AG09319 (cell line): ENCODE measurements around the gene DNAJC5G.
"Not testable (repeated sequence)": the region's sequence is repeated elsewhere in the genome, so short reads cannot be mapped to it uniquely, and the experiment has no call there.

Experiments
- DNase-seq: peaks from one replicate; pipeline ENCODE4 v3.0.0-alpha.2; 2010; ENCODE audit warnings: low read depth; ENCODE audit errors: extremely low read depth
- TF ChIP-seq, protein P1 (sequence below): IDR thresholded peaks from 2 replicates; pipeline ENCODE4 v1.5.1; 2011; ENCODE audit warnings: low read depth, mild to moderate bottlenecking, inconsistent platforms, low read length, moderate library complexity

DNAJC5G gene

DNA sequence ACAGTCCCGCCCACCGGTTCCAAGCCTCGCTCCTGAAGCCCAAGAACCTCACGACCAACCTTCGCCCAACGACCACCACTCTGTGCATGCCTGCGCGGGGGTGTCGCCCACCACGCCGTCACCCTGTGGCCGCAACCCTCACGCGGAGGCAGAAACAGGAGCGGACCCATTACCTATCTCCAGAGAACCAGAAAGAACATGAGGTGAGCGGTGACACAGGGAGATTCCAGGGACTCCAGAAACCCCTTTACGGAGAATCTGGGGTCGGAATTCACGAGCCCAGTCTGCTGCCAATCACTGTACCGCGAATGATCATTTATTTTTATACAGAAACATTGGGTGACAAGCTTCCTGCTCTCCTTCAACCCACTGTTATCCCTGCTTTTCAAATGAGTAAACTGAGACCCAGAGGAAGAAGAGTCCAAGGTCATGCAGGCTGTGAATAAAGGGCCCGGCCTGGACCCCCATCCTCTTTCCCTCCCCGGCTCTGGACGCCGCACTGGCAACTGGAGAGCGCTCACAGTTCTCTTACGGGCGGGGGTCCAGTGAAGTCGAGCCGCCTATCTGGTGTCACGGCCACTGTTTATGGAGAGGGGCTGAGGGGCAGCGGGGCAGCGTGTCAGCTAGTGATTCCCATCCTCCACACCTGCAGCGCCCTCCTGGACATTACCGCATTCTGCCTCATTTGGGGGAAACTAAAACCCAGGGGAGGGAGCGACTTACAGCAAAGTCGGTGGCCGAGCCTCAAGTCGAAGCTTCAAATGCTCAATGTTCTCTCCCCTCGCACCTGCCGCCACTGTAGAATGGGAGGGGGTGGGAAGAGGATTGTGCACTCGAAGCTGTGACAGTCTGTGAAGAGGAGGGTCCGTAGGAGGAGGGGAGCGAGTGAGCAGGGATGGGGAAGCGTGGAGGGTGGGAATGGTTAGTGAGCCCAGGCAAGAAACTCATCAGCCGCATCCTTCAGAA lies 11.7 kb upstream of the DNAJC5G start:
- TF ChIP-seq, protein P1, sequence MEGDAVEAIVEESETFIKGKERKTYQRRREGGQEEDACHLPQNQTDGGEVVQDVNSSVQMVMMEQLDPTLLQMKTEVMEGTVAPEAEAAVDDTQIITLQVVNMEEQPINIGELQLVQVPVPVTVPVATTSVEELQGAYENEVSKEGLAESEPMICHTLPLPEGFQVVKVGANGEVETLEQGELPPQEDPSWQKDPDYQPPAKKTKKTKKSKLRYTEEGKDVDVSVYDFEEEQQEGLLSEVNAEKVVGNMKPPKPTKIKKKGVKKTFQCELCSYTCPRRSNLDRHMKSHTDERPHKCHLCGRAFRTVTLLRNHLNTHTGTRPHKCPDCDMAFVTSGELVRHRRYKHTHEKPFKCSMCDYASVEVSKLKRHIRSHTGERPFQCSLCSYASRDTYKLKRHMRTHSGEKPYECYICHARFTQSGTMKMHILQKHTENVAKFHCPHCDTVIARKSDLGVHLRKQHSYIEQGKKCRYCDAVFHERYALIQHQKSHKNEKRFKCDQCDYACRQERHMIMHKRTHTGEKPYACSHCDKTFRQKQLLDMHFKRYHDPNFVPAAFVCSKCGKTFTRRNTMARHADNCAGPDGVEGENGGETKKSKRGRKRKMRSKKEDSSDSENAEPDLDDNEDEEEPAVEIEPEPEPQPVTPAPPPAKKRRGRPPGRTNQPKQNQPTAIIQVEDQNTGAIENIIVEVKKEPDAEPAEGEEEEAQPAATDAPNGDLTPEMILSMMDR: no peak
- DNase-seq: no peak

DNA sequence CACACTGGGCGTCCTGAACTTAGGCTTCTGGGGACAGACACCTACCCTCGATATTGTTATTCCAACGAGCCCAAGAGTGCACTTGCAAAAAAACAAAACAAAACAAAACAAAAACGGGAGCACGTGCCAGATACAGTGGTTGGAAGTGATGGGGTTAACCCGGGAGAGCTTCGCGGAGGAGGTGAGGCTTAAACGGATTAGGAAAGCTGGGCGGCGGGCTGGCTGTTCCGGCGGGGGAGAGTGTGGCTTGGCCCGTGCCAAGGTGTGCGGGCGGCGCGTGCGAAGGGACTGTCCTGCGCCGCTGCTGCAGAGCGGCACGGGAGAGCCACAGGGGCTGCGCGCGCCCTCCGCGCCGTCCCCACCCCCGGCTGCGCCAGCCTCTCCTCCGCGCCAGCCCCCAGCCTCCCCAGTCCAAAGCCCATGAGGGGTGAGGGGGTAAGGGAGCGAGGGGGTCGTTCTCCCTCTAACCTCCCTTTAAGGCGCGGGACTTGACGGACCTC lies 10.9 kb upstream of the DNAJC5G start:
- TF ChIP-seq, protein P1: no peak
- no peak for DNase-seq

DNA sequence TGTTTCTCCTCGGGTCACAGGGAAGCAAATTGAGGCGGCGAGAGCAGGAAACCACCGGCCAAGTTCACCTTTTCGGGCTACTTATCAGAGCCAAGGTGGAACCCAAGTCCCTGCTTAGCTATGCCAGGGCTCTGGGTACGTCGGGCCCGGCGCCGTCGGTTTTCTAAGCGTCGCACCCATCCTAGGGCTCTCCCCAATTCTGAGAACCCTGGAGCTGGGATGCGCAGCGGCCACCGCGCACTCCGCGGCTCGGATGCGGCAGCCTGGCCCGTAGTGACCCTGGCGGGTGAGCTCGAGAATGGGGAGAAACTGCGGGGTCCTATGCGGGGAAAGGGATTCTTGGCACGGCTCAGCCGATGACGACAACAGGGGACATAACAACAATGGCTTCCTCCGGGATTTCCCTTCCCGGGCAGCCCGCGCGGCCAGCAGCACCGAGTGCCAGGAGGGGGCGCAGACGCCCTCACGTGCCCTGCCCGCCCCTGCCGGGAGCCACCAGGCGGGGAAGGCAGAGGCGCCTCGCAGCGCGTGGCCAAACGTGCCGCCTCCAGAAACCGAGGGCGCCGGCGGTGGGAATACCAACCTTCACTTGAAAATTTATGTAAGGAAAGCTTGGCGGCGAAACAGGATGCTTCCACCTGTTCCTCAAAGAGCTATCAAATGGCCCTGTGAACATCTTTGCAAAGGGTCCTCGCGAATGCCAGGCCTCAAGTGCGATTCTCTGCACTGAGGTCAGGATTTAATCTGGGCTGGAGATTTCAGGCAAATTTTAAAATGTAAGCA lies 10.3 kb upstream of the DNAJC5G start:
- TF ChIP-seq, protein P1: peak; percentile 45
- DNase-seq: no peak

DNA sequence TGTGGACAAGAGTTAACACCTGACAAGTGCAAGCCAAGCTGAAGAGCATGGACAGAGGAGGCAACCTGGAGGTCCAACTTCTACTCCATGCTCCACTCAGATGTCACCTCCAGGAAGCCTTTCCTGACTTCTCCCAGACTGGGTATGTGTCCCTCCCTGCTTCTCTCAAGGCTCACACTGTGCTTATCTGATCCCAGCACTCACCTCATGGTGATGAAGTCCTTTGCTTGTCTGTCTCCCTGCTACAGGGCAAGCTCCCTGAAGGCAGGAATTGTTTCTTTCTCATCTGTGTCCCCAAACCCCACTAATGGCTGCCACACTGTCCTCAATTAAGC lies 9.7 kb upstream of the DNAJC5G start:
- no peak for DNase-seq
- TF ChIP-seq, protein P1: no peak

DNA sequence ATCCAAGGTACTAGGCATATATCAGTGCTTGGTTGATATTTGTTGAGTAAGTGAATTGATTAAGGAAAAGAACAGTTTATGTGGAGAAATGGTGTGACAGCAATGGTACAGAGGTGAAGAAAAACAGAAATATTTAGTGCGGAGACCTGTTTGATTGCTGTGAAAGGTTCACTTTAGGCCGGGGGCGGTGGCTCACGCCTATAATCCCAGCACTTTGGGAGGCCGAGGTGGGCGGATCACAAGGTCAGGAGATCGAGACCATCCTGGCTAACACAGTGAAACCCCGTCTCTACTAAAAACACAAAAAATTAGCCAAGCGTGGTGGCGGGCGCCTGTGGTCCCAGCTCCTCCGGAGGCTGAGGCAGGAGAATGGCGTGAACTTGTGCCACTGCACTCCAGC lies 6.9 kb upstream of the DNAJC5G start:
- DNase-seq: not testable (repeated sequence)

DNA sequence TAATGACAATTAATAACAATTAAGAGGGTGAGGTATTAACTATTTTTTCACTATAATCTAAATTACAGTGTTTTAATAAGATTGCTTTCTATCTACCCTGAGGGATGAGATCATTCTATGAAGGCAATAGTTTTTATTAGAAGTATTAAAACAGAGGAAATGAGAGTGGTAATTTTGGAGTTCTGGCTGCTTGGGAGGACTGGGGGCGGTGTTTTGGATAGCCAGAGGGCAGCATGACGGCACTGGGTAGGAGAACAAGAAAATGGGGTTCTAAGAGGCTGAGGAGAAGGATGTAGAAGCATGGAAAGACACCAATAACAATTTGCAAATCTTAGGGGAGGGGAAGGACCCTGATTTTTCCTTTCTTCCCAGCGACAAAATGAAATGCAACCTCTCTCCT lies 5.1 kb upstream of the DNAJC5G start:
- TF ChIP-seq, protein P1: no peak
- no peak for DNase-seq

DNA sequence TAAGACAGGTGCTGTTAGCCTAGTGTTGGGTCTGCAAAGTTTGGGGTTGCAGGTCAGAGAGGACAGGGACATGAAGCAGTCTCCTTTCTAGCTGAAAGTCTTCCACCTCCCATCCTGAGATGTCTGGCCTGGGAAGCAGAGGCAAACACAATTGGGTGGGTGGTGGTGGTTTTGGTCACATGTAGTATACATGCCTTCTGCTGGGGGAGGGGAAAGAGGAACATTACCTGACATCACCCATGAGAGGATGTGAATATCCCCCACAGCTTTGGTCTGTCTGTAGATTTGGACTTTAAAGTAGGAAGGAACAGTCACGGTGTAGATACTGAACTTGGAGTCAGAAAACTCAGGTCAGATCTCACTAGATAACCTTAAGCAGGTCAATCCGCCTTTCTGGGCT lies 4.6 kb upstream of the DNAJC5G start:
- TF ChIP-seq, protein P1: no peak
- no peak for DNase-seq
